Suppressor macrophage (primary cell): ENCODE data around the gene GRM8.
"Not testable (repeated sequence)": the region's sequence is repeated elsewhere in the genome, so short reads cannot be mapped to it uniquely, and the experiment has no call there.

ENCODE experiments used
- DNase-seq, 4 experiments: peaks; one replicate each; pipeline ENCODE4 v3.0.0-alpha.2; 2020 to 2022

Gene GRM8

GRCh38 chr7:127029823-127030222 lies 222.9 kb downstream of the GRM8 start:
- DNase-seq, result no peak

- no peak for DNase-seq
Measured at GRCh38 chr7:127021857-127022256, 230.9 kb downstream of the GRM8 start.

GRCh38 chr7:127021019-127021738 lies 231.6 kb downstream of the GRM8 start:
- no peak for DNase-seq

- DNase-seq, result no peak
Measured at GRCh38 chr7:127018889-127019288, 233.9 kb downstream of the GRM8 start.

GRCh38 chr7:127017196-127017595 lies 235.5 kb downstream of the GRM8 start:
- no peak for DNase-seq

GRCh38 chr7:127000725-127001124 lies 252.0 kb downstream of the GRM8 start:
- no peak for DNase-seq

GRCh38 chr7:126996659-126997058 lies 256.1 kb downstream of the GRM8 start:
- no peak for DNase-seq

- DNase-seq, result no peak
Measured at GRCh38 chr7:126993626-126994213, 259.0 kb downstream of the GRM8 start.

- DNase-seq, result no peak
Measured at GRCh38 chr7:126988022-126988421, 264.7 kb downstream of the GRM8 start.

GRCh38 chr7:126979722-126980121 lies 273.0 kb downstream of the GRM8 start:
- DNase-seq, result no peak

GRCh38 chr7:126978865-126979264 lies 273.9 kb downstream of the GRM8 start:
- DNase-seq, result no peak

GRCh38 chr7:126973066-126973465 lies 279.7 kb downstream of the GRM8 start:
- no peak for DNase-seq

GRCh38 chr7:126972571-126972970 lies 280.2 kb downstream of the GRM8 start:
- DNase-seq, result no peak

GRCh38 chr7:126959649-126960048 lies 293.1 kb downstream of the GRM8 start:
- DNase-seq, result no peak

- no peak for DNase-seq
Measured at GRCh38 chr7:126958367-126958766, 294.4 kb downstream of the GRM8 start.

GRCh38 chr7:126957443-126957842 lies 295.3 kb downstream of the GRM8 start:
- DNase-seq, result no peak

- no peak for DNase-seq
Measured at GRCh38 chr7:126953461-126953860, 299.3 kb downstream of the GRM8 start.

GRCh38 chr7:126948664-126949063 lies 304.1 kb downstream of the GRM8 start:
- no peak for DNase-seq

- DNase-seq, result no peak
Measured at GRCh38 chr7:126940723-126941307, 311.9 kb downstream of the GRM8 start.

GRCh38 chr7:126937171-126937570 lies 315.6 kb downstream of the GRM8 start:
- DNase-seq, result no peak

GRCh38 chr7:126931581-126931980 lies 321.2 kb downstream of the GRM8 start:
- no peak for DNase-seq

GRCh38 chr7:126930166-126930565 lies 322.6 kb downstream of the GRM8 start:
- DNase-seq, result no peak

- no peak for DNase-seq
Measured at GRCh38 chr7:126924477-126924876, 328.3 kb downstream of the GRM8 start.

- DNase-seq, result not testable (repeated sequence)
Measured at GRCh38 chr7:126911627-126912026, 341.1 kb downstream of the GRM8 start.
